ENCODE data around the gene KSR1. TPM values are rescaled to one million over a fixed set of nuclear protein-coding genes. Genes with fewer than 3 reads are reported as not detected.
"Not testable (repeated sequence)": the region's sequence is repeated elsewhere in the genome, so short reads cannot be mapped to it uniquely, and the experiment has no call there.

KSR1 gene
- total RNA-seq: 100 to 1,000 TPM; 132 to 194 TPM

GRCh38 chr17:27455914-27456680, at the start of gene KSR1:
Gene KSR1, plus strand, starts transcription at chr17:27456448. Its CDS starts 196 bp downstream, at chr17:27456644.
- H3K9me3 Mint-ChIP-seq: no peaks in the 10 kb centered on the region
- DNase-seq (ENCODE audit: low spot score in 2 of 2): peak; percentile 75 to 80
- peaks cover 16 to 32% of the 10 kb centered on the region in 2 donors for H3K36me3 Mint-ChIP-seq
- peak; percentile 85 to 96 for ATAC-seq
- H3K27ac Mint-ChIP-seq: peak within 1 kb of the TSS; percentile 91 to 95

GRCh38 chr17:27407916-27408864, 48.1 kb upstream of the KSR1 start:
- H3K36me3 Mint-ChIP-seq: no peaks in the 10 kb centered on the region
- no peaks in the 10 kb centered on the region for H3K9me3 Mint-ChIP-seq
- DNase-seq (ENCODE audit: low spot score in 2 of 2) (no peak), ATAC-seq (no peak)
- H3K27ac Mint-ChIP-seq: no peak overlapping the region

GRCh38 chr17:27408891-27409290, 47.4 kb upstream of the KSR1 start:
- ATAC-seq (no peak), DNase-seq (ENCODE audit: low spot score in 2 of 2) (no peak)
- Mint-ChIP-seq H3K9me3 (no peaks in the 10 kb centered on the region), H3K27ac (peak overlapping the region in 1 of 2 donors; percentile 45), H3K36me3 (no peaks in the 10 kb centered on the region)

GRCh38 chr17:27412158-27412557, 44.1 kb upstream of the KSR1 start:
- H3K27ac Mint-ChIP-seq; H3K36me3 Mint-ChIP-seq; DNase-seq (ENCODE audit: low spot score in 2 of 2); ATAC-seq; H3K9me3 Mint-ChIP-seq: not testable (repeated sequence)

- no peak overlapping the region for H3K27ac Mint-ChIP-seq
- H3K36me3 Mint-ChIP-seq: no peaks in the 10 kb centered on the region
- H3K9me3 Mint-ChIP-seq: no peaks in the 10 kb centered on the region
- no peak for DNase-seq (ENCODE audit: low spot score in 2 of 2)
- no peak for ATAC-seq
Observed at GRCh38 chr17:27413315-27413714, 42.9 kb upstream of the KSR1 start.

- H3K27ac Mint-ChIP-seq: no peak overlapping the region
- H3K9me3 Mint-ChIP-seq: no peaks in the 10 kb centered on the region
- H3K36me3 Mint-ChIP-seq: no peaks in the 10 kb centered on the region
- ATAC-seq (no peak), DNase-seq (ENCODE audit: low spot score in 2 of 2) (no peak)
Observed at GRCh38 chr17:27413792-27414191, 42.5 kb upstream of the KSR1 start.

- no peak for ATAC-seq
- no peak for DNase-seq (ENCODE audit: low spot score in 2 of 2)
- H3K27ac Mint-ChIP-seq: no peak overlapping the region
- no peaks in the 10 kb centered on the region for H3K9me3 Mint-ChIP-seq
- H3K36me3 Mint-ChIP-seq: no peaks in the 10 kb centered on the region
Observed at GRCh38 chr17:27414271-27414670, 42.0 kb upstream of the KSR1 start.

- H3K27ac Mint-ChIP-seq: no peak overlapping the region
- DNase-seq (ENCODE audit: low spot score in 2 of 2) (no peak), ATAC-seq (no peak)
- no peaks in the 10 kb centered on the region for H3K9me3 Mint-ChIP-seq
- no peaks in the 10 kb centered on the region for H3K36me3 Mint-ChIP-seq
Observed at GRCh38 chr17:27414694-27415093, 41.6 kb upstream of the KSR1 start.

- no peak overlapping the region for H3K27ac Mint-ChIP-seq
- no peaks in the 10 kb centered on the region for H3K36me3 Mint-ChIP-seq
- DNase-seq (ENCODE audit: low spot score in 2 of 2): no peak
- no peak for ATAC-seq
- H3K9me3 Mint-ChIP-seq: no peaks in the 10 kb centered on the region
Observed at GRCh38 chr17:27415120-27415795, 41.0 kb upstream of the KSR1 start.

- no peak for ATAC-seq
- H3K9me3 Mint-ChIP-seq: no peaks in the 10 kb centered on the region
Observed at GRCh38 chr17:27417596-27418365, 38.5 kb upstream of the KSR1 start.

GRCh38 chr17:27418366-27418615, 38.0 kb upstream of the KSR1 start:
- no peak overlapping the region for H3K27ac Mint-ChIP-seq
- H3K36me3 Mint-ChIP-seq: no peaks in the 10 kb centered on the region
- ATAC-seq: no peak
- DNase-seq (ENCODE audit: low spot score in 2 of 2): no peak
- no peaks in the 10 kb centered on the region for H3K9me3 Mint-ChIP-seq

More at GRCh38 chr17:27417596-27418365, 38.5 kb upstream of the KSR1 start:
- Mint-ChIP-seq H3K36me3 (no peaks in the 10 kb centered on the region), H3K27ac (no peak overlapping the region)
- DNase-seq (ENCODE audit: low spot score in 2 of 2): no peak

- DNase-seq (ENCODE audit: low spot score in 2 of 2) (no peak), ATAC-seq (no peak)
Observed at GRCh38 chr17:27419156-27419555, 37.1 kb upstream of the KSR1 start.

GRCh38 chr17:27420211-27420950, 35.9 kb upstream of the KSR1 start:
- no peaks in the 10 kb centered on the region for H3K36me3 Mint-ChIP-seq
- no peaks in the 10 kb centered on the region for H3K9me3 Mint-ChIP-seq
- DNase-seq (ENCODE audit: low spot score in 2 of 2) (no peak), ATAC-seq (no peak)
- no peak overlapping the region for H3K27ac Mint-ChIP-seq

More at GRCh38 chr17:27419156-27419555, 37.1 kb upstream of the KSR1 start:
- no peak overlapping the region for H3K27ac Mint-ChIP-seq
- H3K36me3 Mint-ChIP-seq: no peaks in the 10 kb centered on the region
- H3K9me3 Mint-ChIP-seq: no peaks in the 10 kb centered on the region

- no peak for DNase-seq (ENCODE audit: low spot score in 2 of 2)
- Mint-ChIP-seq H3K36me3 (no peaks in the 10 kb centered on the region), H3K27ac (no peak overlapping the region), H3K9me3 (no peaks in the 10 kb centered on the region)
- no peak for ATAC-seq
Observed at GRCh38 chr17:27421111-27421510, 35.1 kb upstream of the KSR1 start.

- H3K36me3 Mint-ChIP-seq: not testable (repeated sequence)
Observed at GRCh38 chr17:27421626-27422025, 34.6 kb upstream of the KSR1 start.

GRCh38 chr17:27422601-27423000, 33.6 kb upstream of the KSR1 start:
- DNase-seq (ENCODE audit: low spot score in 2 of 2): no peak
- no peak overlapping the region for H3K27ac Mint-ChIP-seq
- no peak for ATAC-seq

More at GRCh38 chr17:27421626-27422025, 34.6 kb upstream of the KSR1 start:
- not testable (repeated sequence) for H3K9me3 Mint-ChIP-seq; DNase-seq (ENCODE audit: low spot score in 2 of 2); ATAC-seq; H3K27ac Mint-ChIP-seq

More at GRCh38 chr17:27422601-27423000, 33.6 kb upstream of the KSR1 start:
- Mint-ChIP-seq H3K9me3 (no peaks in the 10 kb centered on the region), H3K36me3 (no peaks in the 10 kb centered on the region)
